ENCODE data around the gene SNX4. TPM values are rescaled to one million over a fixed set of nuclear protein-coding genes. Genes with fewer than 3 reads are reported as not detected.

SNX4 gene
- total and polyA plus RNA-seq, 8 donors = 33.2 to 67.3 (median 54.2) TPM

GRCh38 chr3:125511420-125512118 is 8.4 kb downstream of the SNX4 start:
- no peak overlapping the region for H3K4me3 ChIP-seq
- no peak overlapping the region for H3K27ac ChIP-seq
- no peak for DNase-seq
- no peaks in the 10 kb centered on the region for H3K27me3 ChIP-seq
- peaks cover 0 to 11% of the 10 kb centered on the region in 2 donors for H3K9me3 ChIP-seq
- peaks cover 0 to 15% of the 10 kb centered on the region in 2 donors for H3K4me1 ChIP-seq
- peaks cover 0 to 56% of the 10 kb centered on the region in 2 donors for H3K36me3 ChIP-seq
- ATAC-seq = no peak
- intact Hi-C loops (cut with DNase I) = no loop called here
- TF ChIP-seq, protein P1, sequence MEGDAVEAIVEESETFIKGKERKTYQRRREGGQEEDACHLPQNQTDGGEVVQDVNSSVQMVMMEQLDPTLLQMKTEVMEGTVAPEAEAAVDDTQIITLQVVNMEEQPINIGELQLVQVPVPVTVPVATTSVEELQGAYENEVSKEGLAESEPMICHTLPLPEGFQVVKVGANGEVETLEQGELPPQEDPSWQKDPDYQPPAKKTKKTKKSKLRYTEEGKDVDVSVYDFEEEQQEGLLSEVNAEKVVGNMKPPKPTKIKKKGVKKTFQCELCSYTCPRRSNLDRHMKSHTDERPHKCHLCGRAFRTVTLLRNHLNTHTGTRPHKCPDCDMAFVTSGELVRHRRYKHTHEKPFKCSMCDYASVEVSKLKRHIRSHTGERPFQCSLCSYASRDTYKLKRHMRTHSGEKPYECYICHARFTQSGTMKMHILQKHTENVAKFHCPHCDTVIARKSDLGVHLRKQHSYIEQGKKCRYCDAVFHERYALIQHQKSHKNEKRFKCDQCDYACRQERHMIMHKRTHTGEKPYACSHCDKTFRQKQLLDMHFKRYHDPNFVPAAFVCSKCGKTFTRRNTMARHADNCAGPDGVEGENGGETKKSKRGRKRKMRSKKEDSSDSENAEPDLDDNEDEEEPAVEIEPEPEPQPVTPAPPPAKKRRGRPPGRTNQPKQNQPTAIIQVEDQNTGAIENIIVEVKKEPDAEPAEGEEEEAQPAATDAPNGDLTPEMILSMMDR (IDR thresholded peaks at IDR 0.05) = no peak

- intact Hi-C loops (cut with DNase I) = no loop called here
- H3K27ac ChIP-seq = no peak overlapping the region
- peaks cover 0 to 11% of the 10 kb centered on the region in 2 donors for H3K9me3 ChIP-seq
- H3K27me3 ChIP-seq = no peaks in the 10 kb centered on the region
- H3K4me3 ChIP-seq = no peak overlapping the region
- ATAC-seq (no peak), DNase-seq (no peak)
- TF ChIP-seq, protein P1 (IDR thresholded peaks at IDR 0.05) = no peak
- H3K36me3 ChIP-seq = peaks cover 0 to 67% of the 10 kb centered on the region in 2 donors
- peaks cover 0 to 10% of the 10 kb centered on the region in 2 donors for H3K4me1 ChIP-seq
These were observed 12.9 kb downstream of the SNX4 start for GRCh38 chr3:125507128-125507527.

DNA sequence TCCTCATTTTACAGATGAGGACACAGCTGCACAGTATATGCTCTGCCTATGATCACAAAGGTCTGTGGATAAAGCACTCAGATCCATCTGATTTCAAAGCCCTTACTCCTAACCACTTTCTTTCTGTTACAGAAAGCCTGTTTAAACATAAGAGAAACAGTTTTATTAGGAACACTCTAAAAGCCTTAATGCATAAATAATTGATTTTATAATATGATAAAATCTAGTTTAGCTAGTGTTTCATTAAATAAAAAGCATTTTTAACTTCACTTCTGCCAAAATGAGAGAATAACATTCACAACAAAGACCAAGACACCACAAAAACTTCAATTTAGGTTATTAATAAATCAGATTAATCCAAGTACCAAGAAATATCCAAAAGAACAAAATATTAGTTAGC is 21.4 kb downstream of the SNX4 start:
- Histone ChIP-seq H3K27me3 (no peaks in the 10 kb centered on the region), H3K9me3 (no peaks in the 10 kb centered on the region), H3K27ac (no peak overlapping the region), H3K36me3 (peaks cover 0 to 57% of the 10 kb centered on the region in 2 donors), H3K4me3 (no peak overlapping the region), H3K4me1 (no peaks in the 10 kb centered on the region)
- TF ChIP-seq, protein P1 (IDR thresholded peaks at IDR 0.05) = no peak
- intact Hi-C loops (cut with DNase I) = no loop called here
- no peak for DNase-seq
- no peak for ATAC-seq

DNA sequence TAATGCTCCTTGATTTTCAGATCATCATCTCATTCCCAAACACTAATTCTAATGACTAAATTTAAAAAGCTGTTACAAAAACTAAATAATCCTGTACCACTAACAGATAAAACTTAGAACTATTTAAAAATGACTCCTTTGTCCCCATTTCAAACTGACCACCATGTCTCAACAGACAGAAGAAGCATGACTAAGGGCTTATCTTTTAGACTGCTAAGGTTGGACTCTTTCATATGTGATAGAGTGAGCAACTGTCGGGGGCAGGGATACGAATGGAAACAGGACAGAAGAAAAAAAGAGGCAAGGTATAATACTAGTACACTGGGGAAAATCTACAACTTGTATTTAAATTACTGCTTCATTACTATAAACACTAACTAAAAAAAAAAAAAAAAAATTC is 23.3 kb downstream of the SNX4 start:
- intact Hi-C loops (cut with DNase I) = no loop called here
- no peak overlapping the region for H3K27ac ChIP-seq
- H3K9me3 ChIP-seq = no peaks in the 10 kb centered on the region
- TF ChIP-seq, protein P1 (IDR thresholded peaks at IDR 0.05) = no peak
- H3K36me3 ChIP-seq = peaks cover 0 to 61% of the 10 kb centered on the region in 2 donors
- DNase-seq (no peak), ATAC-seq (no peak)
- no peaks in the 10 kb centered on the region for H3K4me1 ChIP-seq
- H3K27me3 ChIP-seq = no peaks in the 10 kb centered on the region
- H3K4me3 ChIP-seq = no peak overlapping the region

DNA sequence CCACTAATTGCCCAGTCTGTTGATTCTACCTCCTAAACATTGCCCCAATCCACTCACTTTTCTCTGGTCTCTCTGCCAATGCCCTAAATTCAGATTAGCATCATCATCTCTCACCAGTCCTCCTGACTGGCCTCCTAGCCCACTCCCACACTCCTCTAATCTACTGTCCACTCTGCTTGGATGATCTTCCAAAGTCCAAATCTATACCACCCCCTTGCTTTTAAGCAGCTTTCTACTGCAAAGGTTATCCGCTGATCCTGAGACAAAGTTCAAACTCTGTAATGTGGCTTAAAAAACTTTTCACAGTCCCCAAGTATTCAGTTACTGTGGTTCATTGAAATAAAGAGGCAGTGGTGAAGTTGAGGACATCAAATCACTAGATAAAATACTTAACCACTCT is 37.6 kb downstream of the SNX4 start:
- no peak for DNase-seq
- intact Hi-C loops (cut with DNase I) = no loop called here
- H3K4me1 ChIP-seq = no peaks in the 10 kb centered on the region
- H3K4me3 ChIP-seq = no peak overlapping the region
- ATAC-seq = no peak
- H3K27me3 ChIP-seq = no peaks in the 10 kb centered on the region
- peaks cover 0 to 41% of the 10 kb centered on the region in 2 donors for H3K36me3 ChIP-seq
- H3K27ac ChIP-seq = no peak overlapping the region
- no peaks in the 10 kb centered on the region for H3K9me3 ChIP-seq
- TF ChIP-seq, protein P1 (IDR thresholded peaks at IDR 0.05) = no peak

Data from left lung (tissue), 10 donors.